K562 (cell line): ENCODE results near the gene TPR. TPM values are rescaled to one million over a fixed set of nuclear protein-coding genes. Genes with fewer than 3 reads are reported as not detected.

Experiments
- ATAC-seq: fragments of 200-7000 bp; cut with Tn5 transposase; 3 replicates; pipeline ENCODE4 v1.9.1; 2020; ENCODE audit warnings: moderate library complexity
- BruUV-seq: library from RNA; stranded (reverse); fragments of 400-500 nt; replicated peaks from 2 replicates; lab custom pipeline; 2021; lab: Mats Ljungman, UMichigan
- CTCF ChIA-PET: fragments of 300-600 bp; formaldehyde crosslinking; extraction: SDS; loops from one replicate; lab custom pipeline; 2021; ENCODE audit warnings: low intra/inter-chr PET ratio; lab: Yijun Ruan, JAX
- POLR2A ChIA-PET: fragments of 300-600, 350-650 bp; sonication (Branson Sonifier 250); formaldehyde crosslinking; extraction: SDS; loops from one replicate; lab custom pipeline; 2021; ENCODE audit warnings: antibody characterized with exemption, inconsistent platforms; lab: Yijun Ruan, JAX
- DNase-seq, 4 experiments: peaks; one replicate each; pipeline versions ENCODE4 v3.0.0 to v3.0.0-alpha.2; 2011 to 2018; ENCODE audit warnings: low spot score in 3 of 4, mixed read lengths in 3 of 4; ENCODE audit errors: extremely low read depth in 1 of 4
- FAIRE-seq: peaks from 2 replicates; lab custom pipeline; 2011; peaks lifted over from hg19 to GRCh38; lab: Jason Lieb, UNC
- H2AFZ ChIP-seq: 2 replicates; pipeline ENCODE4 v1.6.0; 2011; ENCODE audit warnings: low read depth, low read length, control low read depth, inconsistent platforms
- H3K27ac ChIP-seq: fragments of 200-600 bp; 3 replicates; pipeline ENCODE4 v1.8.0; 2011; ENCODE audit warnings: low read depth, mild to moderate bottlenecking, control low read depth, inconsistent platforms, low read length, moderate library complexity, mixed read lengths; ENCODE audit errors: extremely low read depth
- H3K27me3 ChIP-seq, 2 experiments: fragments of 300-600 bp in 1 of 2; 2 replicates in 1 of 2; 3 replicates in 1 of 2; pipeline versions ENCODE4 v1.6.0 to v1.8.0; 2011; ENCODE audit warnings: inconsistent platforms in 2 of 2, low read length in 2 of 2, mild to moderate bottlenecking in 1 of 2, mixed read lengths in 1 of 2, moderate library complexity in 1 of 2; ENCODE audit not compliant: control insufficient read depth in 2 of 2, insufficient read depth in 2 of 2
- H3K36me3 ChIP-seq: fragments of 300-600 bp; 3 replicates; pipeline ENCODE4 v1.8.0; 2011; ENCODE audit warnings: mild to moderate bottlenecking, low read length, inconsistent platforms; ENCODE audit not compliant: control insufficient read depth, insufficient read depth
- H3K4me1 ChIP-seq, 2 experiments: fragments of 200-600 bp in 1 of 2; replicated peaks in 1 of 2; 2 replicates in 1 of 2; 3 replicates in 1 of 2; pipeline versions ENCODE4 v1.5.1 to v1.8.0; 2011; ENCODE audit warnings: inconsistent platforms in 2 of 2, low read length in 2 of 2, mild to moderate bottlenecking in 1 of 2, mixed read lengths in 1 of 2, moderate library complexity in 1 of 2; ENCODE audit not compliant: control insufficient read depth in 2 of 2, insufficient read depth in 2 of 2
- H3K4me2 ChIP-seq: 2 replicates; pipeline ENCODE4 v1.6.1; 2011; ENCODE audit warnings: low read length, control low read depth, inconsistent platforms, mixed read lengths; ENCODE audit not compliant: insufficient read depth
- H3K4me3 ChIP-seq: fragments of 200-600 bp; sonication (generic), shearing (Covaris generic); 2 replicates; pipeline ENCODE4 v1.5.1; 2016; ENCODE audit warnings: control low read depth, inconsistent platforms
- H3K79me2 ChIP-seq: fragments of 200-600 bp; 3 replicates; pipeline ENCODE4 v1.8.0; 2011; ENCODE audit warnings: low read length, inconsistent platforms; ENCODE audit not compliant: control insufficient read depth, insufficient read depth
- H3K9ac ChIP-seq, 2 experiments: 2 replicates each; pipeline versions ENCODE4 v1.6.0 to v1.6.1; 2011; ENCODE audit warnings: low read depth in 2 of 2, low read length in 2 of 2, control low read depth in 1 of 2, inconsistent platforms in 1 of 2, mild to moderate bottlenecking in 1 of 2, mixed read lengths in 1 of 2; ENCODE audit not compliant: insufficient read depth in 1 of 2
- H3K9me1 ChIP-seq: one replicate; pipeline ENCODE4 v1.6.0; 2011; ENCODE audit warnings: inconsistent platforms, mild to moderate bottlenecking, low read length, moderate library complexity; ENCODE audit not compliant: control insufficient read depth, insufficient read depth
- H3K9me3 ChIP-seq: replicated peaks from 2 replicates; pipeline ENCODE4 v1.5.1; 2011; ENCODE audit warnings: low read depth, low read length, inconsistent platforms; ENCODE audit not compliant: control insufficient read depth, insufficient read depth
- H4K20me1 ChIP-seq: replicated peaks from 2 replicates; pipeline ENCODE4 v1.6.1; 2011; ENCODE audit warnings: low read length, inconsistent platforms, mixed read lengths; ENCODE audit not compliant: control insufficient read depth, insufficient read depth
- CBX3 ChIP-seq, 2 experiments: IDR thresholded peaks; 1 replicate in 1 of 2; 2 replicates in 1 of 2; pipeline ENCODE4 v1.6.1; 2012; ENCODE audit warnings: inconsistent platforms in 2 of 2, low read length in 2 of 2, borderline replicate concordance in 1 of 2, control low read depth in 1 of 2
- CREM ChIP-seq: IDR thresholded peaks from 2 replicates; pipeline ENCODE4 v1.6.1; 2014; ENCODE audit warnings: antibody characterized with exemption, low read depth
- ETS2 ChIP-seq: IDR thresholded peaks from 2 replicates; pipeline ENCODE4 v1.6.1; 2016; ENCODE audit warnings: borderline replicate concordance, missing genetic modification characterization, mild to moderate bottlenecking, moderate library complexity, missing compliant biosample characterization; ENCODE audit not compliant: poor library complexity, severe bottlenecking
- GABPA ChIP-seq: fragments of 200-800 bp; sonication (Bioruptor generic); conservative IDR thresholded peaks from 2 replicates; pipeline ENCODE4 v1.6.1; 2016; ENCODE audit warnings: low read depth, missing genetic modification characterization, missing compliant biosample characterization
- GABPB2 ChIP-seq: fragments of 250-450 bp; sonication (Bioruptor Pico); conservative IDR thresholded peaks from 2 replicates; pipeline ENCODE4 v1.5.1; 2021; ENCODE audit warnings: mild to moderate bottlenecking
- HDGF ChIP-seq: fragments of 450-650 bp; IDR thresholded peaks from 2 replicates; pipeline ENCODE4 v1.6.1; 2016
- HMGXB4 ChIP-seq: sonication (generic); formaldehyde crosslinking; IDR thresholded peaks from 2 replicates; pipeline ENCODE4 v1.8.1; 2023; ENCODE audit warnings: mild to moderate bottlenecking, missing genetic modification reagents
- MBD1 ChIP-seq: fragments of 250-450 bp; sonication (Bioruptor Pico); IDR thresholded peaks from 2 replicates; pipeline ENCODE4 v1.8.0; 2022; ENCODE audit warnings: inconsistent platforms
- MLLT1 ChIP-seq, 2 experiments: fragments of 450-650 bp; IDR thresholded peaks; 2 replicates each; pipeline ENCODE4 v1.6.1; 2016
- MTA2 ChIP-seq: fragments of 450-650 bp; IDR thresholded peaks from 2 replicates; pipeline ENCODE4 v1.6.1; 2016; ENCODE audit warnings: low read depth
- NCOR1 ChIP-seq: fragments of 450-650 bp; IDR thresholded peaks from 2 replicates; pipeline ENCODE4 v1.6.1; 2016; ENCODE audit warnings: mild to moderate bottlenecking, moderate library complexity
- RAD21 ChIP-seq, 2 experiments: fragments of 250-450 bp in 1 of 2; fragments of 450-650 bp in 1 of 2; sonication (Bioruptor Pico) in 1 of 2; formaldehyde crosslinking in 1 of 2; IDR thresholded peaks in 1 of 2; conservative IDR thresholded peaks in 1 of 2; 2 replicates each; pipeline versions ENCODE4 v1.4.0 to v1.8.0; 2020 to 2022; ENCODE audit warnings: mild to moderate bottlenecking in 2 of 2, moderate library complexity in 1 of 2
- SMC3 ChIP-seq: conservative IDR thresholded peaks from 2 replicates; pipeline ENCODE4 v1.6.1; 2011; ENCODE audit warnings: low read depth, low read length, improper control_type of control experiment; ENCODE audit not compliant: insufficient read depth
- ZBTB1 ChIP-seq: sonication (generic); formaldehyde crosslinking; IDR thresholded peaks from 2 replicates; pipeline ENCODE4 v1.8.1; 2023; ENCODE audit warnings: missing genetic modification reagents, low read depth, mild to moderate bottlenecking, borderline replicate concordance
- ZKSCAN1 ChIP-seq: fragments of 150-350 bp; IDR thresholded peaks from 2 replicates; pipeline ENCODE4 v1.6.1; 2016; ENCODE audit warnings: low read depth, low read length
- ZNF644 ChIP-seq: fragments of 200-800 bp; sonication (Bioruptor generic); IDR thresholded peaks from 2 replicates; pipeline ENCODE4 v1.6.1; 2016; ENCODE audit warnings: low read depth, missing genetic modification characterization, missing compliant biosample characterization
- ZNF785 ChIP-seq: fragments of 250-450 bp; sonication (Bioruptor Pico); IDR thresholded peaks from 2 replicates; pipeline ENCODE4 v1.4.0; 2020; ENCODE audit warnings: mild to moderate bottlenecking
- WGBS: fragments of 100-300 bp; shearing (Covaris generic); methylation state at CpG from one replicate; pipeline ENCODE4 v1.1.6; 2016; ENCODE audit warnings: low coverage, mixed read lengths; ENCODE audit not compliant: insufficient coverage; ENCODE audit errors: missing lambda C conversion rate; 5-methylcytosine and 5-hydroxymethylcytosine counted together
- in situ Hi-C: fragments of 300-500 bp; cut with MboI; formaldehyde crosslinking; loops from 4 replicates; pipeline ENCODE4 v1.15.0; 2018; ENCODE audit warnings: inconsistent platforms, mixed read lengths
- intact Hi-C: fragments of 100-400 bp; cut with micrococcal nuclease; formaldehyde crosslinking; loops from 2 replicates; pipeline ENCODE4 v1.14.2; 2022
- polyA plus RNA-seq, 8 experiments: library from polyadenylated mRNA; depleted of rRNA in 4 of 8; stranded (reverse) in 5 of 8; unstranded in 3 of 8; fragments of >200 nt; fragmentation: Nextera tagmentation in 2 of 8; fragmentation: Illumina TruSeq in 1 of 8; extraction: Ambion mirVana in 2 of 8; extraction: Trizol in 1 of 8; gene quantifications; 2 replicates each; pipeline versions ENCODE4 v1.2.1 to v1.2.3, GENCODE V29; 2011 to 2014; ENCODE audit warnings: inconsistent platforms in 1 of 8, missing spikeins in 1 of 8
- total RNA-seq, 7 experiments: library from RNA; depleted of rRNA in 6 of 7; stranded (reverse); fragments of >200 nt in 6 of 7; fragmentation: Illumina TruSeq in 2 of 7; extraction: Trizol in 2 of 7; gene quantifications; 2 replicates each; pipeline versions ENCODE4 v1.2.1 to v1.2.3, GENCODE V29; 2011 to 2021; ENCODE audit warnings: low replicate concordance in 1 of 7

TPR gene
- total and polyA plus RNA-seq, 9 of the 15 experiments (the other 6 are each of a cell fraction or from before 2014, with no cell fraction given) = 48.5 to 167 (median 138) TPM

GRCh38 chr1:186404454-186405051 lies 29.5 kb upstream of the TPR start:
- ATAC-seq (peak; percentile 86), FAIRE-seq (peak; percentile 74), DNase-seq (peak; percentile 44 to 69 (median 56))
- Histone ChIP-seq H3K9me1 (no peaks in the 10 kb centered on the region), H3K4me2 (no peak overlapping the region), H3K27me3 (no peaks in the 10 kb centered on the region), H3K4me1 (no peaks in the 10 kb centered on the region; a peak in 1 of 5 replicates), H3K9me3 (no peaks in the 10 kb centered on the region), H3K79me2 (0 out of 3 replicates have a peak, but pooled peaks cover 3% of the 10 kb centered on the region), H3K4me3 (no peak overlapping the region), H2AFZ (peak overlapping the region; percentile 5; the same call in 1 of the 2 replicates), H3K36me3 (peaks cover 81% of the 10 kb centered on the region; the same call in 2 of the 3 replicates), H4K20me1 (no peaks in the 10 kb centered on the region), H3K27ac (peak overlapping the region; percentile 20; the same call in 1 of the 3 replicates), H3K9ac (no peak overlapping the region)
- ChIA-PET POLR2A (interaction anchor here (0.8 to 1.5 kb wide), 3 partner anchors 9 to 30 kb away, joined by 3 to 6 read pairs (median 4); partner anchors contain the start of gene TPR), CTCF (interaction anchor here (0.5 to 1.6 kb wide), 2 partner anchors 582 to 1934 kb away, joined by 3 to 10 read pairs; no protein-coding TSS in a partner anchor)
- BruUV-seq = no TSS peak
- WGBS = 47% methylated on average over 5 of the region's 5 CpGs
- intact Hi-C loops = loop anchor here (1.0 to 5.0 kb wide), 2 partner anchors 582 to 1443 kb away; no protein-coding TSS in a partner anchor
- in situ Hi-C loops = no loop called here
- TF ChIP-seq HDGF = no peak
- TF ChIP-seq GABPB2 = no peak
- peak; percentile 93 for TF ChIP-seq ZNF785
- TF ChIP-seq ZBTB1 (CRISPR knock-in tag) = no peak
- TF ChIP-seq MTA2 = no peak
- no peak for TF ChIP-seq ZNF644
- TF ChIP-seq CREM = 0 out of 2 replicates have a peak, but pooled peaks have one; percentile 26
- TF ChIP-seq MBD1 (CRISPR knock-in tag) = no peak
- 0 out of 2 replicates have a peak, but pooled peaks have one; percentile 30 for TF ChIP-seq SMC3
- TF ChIP-seq RAD21 (CRISPR knock-in tag; conservative IDR thresholded peaks at IDR 0.05 in 1 of 2, IDR thresholded peaks at IDR 0.05 in 1 of 2) = peak; percentile 70 to 74
- no peak for TF ChIP-seq HMGXB4
- no peak for TF ChIP-seq ZKSCAN1
- TF ChIP-seq GABPA = peak; percentile 43
- TF ChIP-seq ETS2 (tag) = no peak
- no peak for TF ChIP-seq MLLT1 (IDR thresholded peaks at IDR 0.05)
- no peak; the same call in 1 of the 2 replicates for TF ChIP-seq NCOR1
- 0 out of 3 replicates have a peak, but pooled peaks of 1 of the 2 experiments have one; percentile 62 for TF ChIP-seq CBX3 (IDR thresholded peaks at IDR 0.05; ENCODE audit: borderline replicate concordance in 1 of 2, low read length in 2 of 2)
